ENCODE data around the gene REPS2. TPM values are rescaled to one million over a fixed set of nuclear protein-coding genes. Genes with fewer than 3 reads are reported as not detected.
A peak's percentile ranks its signal among the peaks of the same experiment; 100 is the strongest.

Gene REPS2
- total RNA-seq, 6 donors from 2014 or later, result 17.0 to 47.0 (median 29.4) TPM

GRCh38 chrX:17028356-17028755, 81.9 kb downstream of the REPS2 start:
- H3K27ac ChIP-seq, result no peak overlapping the region
- H3K4me3 ChIP-seq, result no peak overlapping the region
- ATAC-seq (ENCODE audit: low FRiP score in 2 of 2) (no peak), DNase-seq (no peak)
- no peaks in the 10 kb centered on the region for H3K27me3 ChIP-seq
- no peaks in the 10 kb centered on the region for H3K9me3 ChIP-seq
- no peak for TF ChIP-seq POLR2AphosphoS5 (IDR thresholded peaks at IDR 0.05)
- no peak for TF ChIP-seq EP300 (IDR thresholded peaks at IDR 0.05)
- no peak for TF ChIP-seq POLR2A (IDR thresholded peaks at IDR 0.05)
- TF ChIP-seq, protein P1, sequence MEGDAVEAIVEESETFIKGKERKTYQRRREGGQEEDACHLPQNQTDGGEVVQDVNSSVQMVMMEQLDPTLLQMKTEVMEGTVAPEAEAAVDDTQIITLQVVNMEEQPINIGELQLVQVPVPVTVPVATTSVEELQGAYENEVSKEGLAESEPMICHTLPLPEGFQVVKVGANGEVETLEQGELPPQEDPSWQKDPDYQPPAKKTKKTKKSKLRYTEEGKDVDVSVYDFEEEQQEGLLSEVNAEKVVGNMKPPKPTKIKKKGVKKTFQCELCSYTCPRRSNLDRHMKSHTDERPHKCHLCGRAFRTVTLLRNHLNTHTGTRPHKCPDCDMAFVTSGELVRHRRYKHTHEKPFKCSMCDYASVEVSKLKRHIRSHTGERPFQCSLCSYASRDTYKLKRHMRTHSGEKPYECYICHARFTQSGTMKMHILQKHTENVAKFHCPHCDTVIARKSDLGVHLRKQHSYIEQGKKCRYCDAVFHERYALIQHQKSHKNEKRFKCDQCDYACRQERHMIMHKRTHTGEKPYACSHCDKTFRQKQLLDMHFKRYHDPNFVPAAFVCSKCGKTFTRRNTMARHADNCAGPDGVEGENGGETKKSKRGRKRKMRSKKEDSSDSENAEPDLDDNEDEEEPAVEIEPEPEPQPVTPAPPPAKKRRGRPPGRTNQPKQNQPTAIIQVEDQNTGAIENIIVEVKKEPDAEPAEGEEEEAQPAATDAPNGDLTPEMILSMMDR (IDR thresholded peaks at IDR 0.05), result no peak
- peaks cover 0 to 2% (median 0%) of the 10 kb centered on the region in 4 donors for H3K4me1 ChIP-seq
- no peaks in the 10 kb centered on the region for H3K36me3 ChIP-seq

GRCh38 chrX:17030092-17030491, 83.6 kb downstream of the REPS2 start:
- no peak overlapping the region for H3K27ac ChIP-seq
- DNase-seq, result no peak
- ATAC-seq (ENCODE audit: low FRiP score in 2 of 2), result no peak
- TF ChIP-seq POLR2A (IDR thresholded peaks at IDR 0.05) (no peak), EP300 (IDR thresholded peaks at IDR 0.05) (no peak), POLR2AphosphoS5 (IDR thresholded peaks at IDR 0.05) (no peak)
- TF ChIP-seq, protein P1 (IDR thresholded peaks at IDR 0.05), result no peak
- H3K4me3 ChIP-seq, result no peak overlapping the region
- no peaks in the 10 kb centered on the region for H3K36me3 ChIP-seq
- peaks cover 0 to 2% (median 0%) of the 10 kb centered on the region in 4 donors for H3K4me1 ChIP-seq
- no peaks in the 10 kb centered on the region for H3K27me3 ChIP-seq
- WGBS, 2 donors, result 35 to 50% methylated on average over 4 of the region's 4 CpGs
- no peaks in the 10 kb centered on the region for H3K9me3 ChIP-seq

DNA sequence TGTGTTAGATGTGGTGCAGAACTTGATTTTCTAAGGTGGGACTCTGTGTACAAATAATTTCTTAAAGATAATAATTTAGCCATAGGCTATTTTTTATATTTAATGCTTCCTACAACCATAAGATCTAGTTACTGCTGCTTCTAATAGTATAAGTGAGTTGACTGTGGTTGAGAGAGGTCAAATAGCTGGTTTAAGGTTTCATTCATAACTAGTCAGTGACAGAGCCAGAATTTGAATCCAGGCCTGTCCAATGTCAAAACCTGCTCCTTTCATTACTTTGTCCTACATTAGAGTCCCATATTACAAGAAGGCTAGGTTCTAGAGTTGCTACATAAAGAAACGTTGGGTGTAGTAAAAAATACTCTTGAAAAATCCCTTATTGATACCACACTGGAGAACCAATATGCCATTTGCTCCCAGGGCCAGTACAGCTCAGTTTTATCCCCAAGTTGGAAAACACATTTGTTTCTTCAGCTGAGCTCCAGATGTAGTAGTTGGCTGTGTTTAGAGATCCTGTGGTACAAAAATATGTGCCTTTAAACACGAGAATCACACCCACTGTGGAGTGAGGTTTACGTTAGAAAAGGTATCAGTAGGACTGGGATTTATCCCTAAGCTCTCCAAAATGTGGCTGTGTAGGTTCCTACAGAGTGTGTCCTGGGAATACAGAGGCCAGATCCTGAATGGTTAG, 84.3 kb downstream of the REPS2 start:
- Histone ChIP-seq H3K27me3 (no peaks in the 10 kb centered on the region), H3K36me3 (no peaks in the 10 kb centered on the region), H3K27ac (peak overlapping the region in 1 of 4 donors; percentile 17), H3K4me1 (peaks cover 0 to 2% (median 0%) of the 10 kb centered on the region in 4 donors), H3K4me3 (no peak overlapping the region), H3K9me3 (no peaks in the 10 kb centered on the region)
- WGBS, 2 donors, result 52 to 85% methylated on average over 3 of the region's 3 CpGs
- ATAC-seq (ENCODE audit: low FRiP score in 2 of 2) (no peak), DNase-seq (no peak)
- TF ChIP-seq, protein P1 (IDR thresholded peaks at IDR 0.05), result no peak
- no peak for TF ChIP-seq POLR2A (IDR thresholded peaks at IDR 0.05)
- TF ChIP-seq POLR2AphosphoS5 (IDR thresholded peaks at IDR 0.05), result no peak
- no peak for TF ChIP-seq EP300 (IDR thresholded peaks at IDR 0.05)

- H3K4me3 ChIP-seq, result no peak overlapping the region
- no peaks in the 10 kb centered on the region for H3K9me3 ChIP-seq
- TF ChIP-seq POLR2A (IDR thresholded peaks at IDR 0.05), result no peak
- no peak for TF ChIP-seq EP300 (IDR thresholded peaks at IDR 0.05)
- TF ChIP-seq POLR2AphosphoS5 (IDR thresholded peaks at IDR 0.05), result no peak
- TF ChIP-seq, protein P1 (IDR thresholded peaks at IDR 0.05), result no peak
- no peaks in the 10 kb centered on the region for H3K36me3 ChIP-seq
- no peak for ATAC-seq (ENCODE audit: low FRiP score in 2 of 2)
- no peak for DNase-seq
- no peaks in the 10 kb centered on the region for H3K27me3 ChIP-seq
- H3K4me1 ChIP-seq, result peaks cover 0 to 2% (median 0%) of the 10 kb centered on the region in 4 donors
- peak overlapping the region; percentile 35 to 65 (median 57) for H3K27ac ChIP-seq
Observed at GRCh38 chrX:17031827-17032226, 85.4 kb downstream of the REPS2 start.

- TF ChIP-seq POLR2AphosphoS5 (IDR thresholded peaks at IDR 0.05) (no peak), POLR2A (IDR thresholded peaks at IDR 0.05) (no peak), EP300 (IDR thresholded peaks at IDR 0.05) (peak in 1 of 4 donors; percentile 67)
- 56 to 88% methylated on average over 4 of the region's 4 CpGs for WGBS, 2 donors
- Histone ChIP-seq H3K27me3 (no peaks in the 10 kb centered on the region), H3K36me3 (no peaks in the 10 kb centered on the region), H3K4me3 (no peak overlapping the region), H3K27ac (peak overlapping the region; percentile 35 to 65 (median 57)), H3K9me3 (no peaks in the 10 kb centered on the region), H3K4me1 (peaks cover 0 to 2% (median 0%) of the 10 kb centered on the region in 4 donors)
- DNase-seq, result peak in 1 of 2 donors; percentile 49
- ATAC-seq (ENCODE audit: low FRiP score in 2 of 2), result peak in 1 of 2 donors; percentile 80
Observed at GRCh38 chrX:17032351-17032750, 85.9 kb downstream of the REPS2 start.

Measured in upper lobe of left lung (tissue), 6 donors.